Adrenal gland (tissue), 5 donors: ENCODE measurements around the gene AACS.

Experiments
- CTCF ChIP-seq, 6 experiments: fragments of 450-650 bp in 4 of 6; fragments of 200-600 bp in 2 of 6; sonication (generic) in 1 of 6; IDR thresholded peaks; 1 replicate in 5 of 6; 2 replicates in 1 of 6; pipeline versions ENCODE4 v1.5.1 to v1.8.0; 2016 to 2021; ENCODE audit warnings: antibody characterized with exemption in 6 of 6, mild to moderate bottlenecking in 2 of 6, moderate library complexity in 1 of 6
- POLR2A ChIP-seq, 2 donors: fragments of 450-650 bp; IDR thresholded peaks; one replicate each; pipeline ENCODE4 v1.6.1; 2017; ENCODE audit warnings: antibody characterized with exemption in 2 of 2, mild to moderate bottlenecking in 2 of 2, moderate library complexity in 1 of 2
- donor health status: DM: no; HTN: no; CAD: no.

GRCh38 chr12:125081427-125081826 is 16.2 kb downstream of the AACS start:
- TF ChIP-seq CTCF (IDR thresholded peaks at IDR 0.05) (no peak), POLR2A (IDR thresholded peaks at IDR 0.05) (no peak)
